LoVo (cell line): ENCODE data around the gene C3orf70.

Experiments used
- DNase-seq: peaks from one replicate; pipeline ENCODE4 v3.0.0-alpha.2; 2016; ENCODE audit warnings: low spot score

The C3orf70 gene, protein sequence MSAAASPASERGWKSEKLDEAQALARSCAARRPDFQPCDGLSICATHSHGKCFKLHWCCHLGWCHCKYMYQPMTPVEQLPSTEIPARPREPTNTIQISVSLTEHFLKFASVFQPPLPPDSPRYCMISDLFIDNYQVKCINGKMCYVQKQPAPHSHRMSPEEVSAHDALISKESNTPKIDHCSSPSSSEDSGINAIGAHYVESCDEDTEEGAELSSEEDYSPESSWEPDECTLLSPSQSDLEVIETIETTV

DNA sequence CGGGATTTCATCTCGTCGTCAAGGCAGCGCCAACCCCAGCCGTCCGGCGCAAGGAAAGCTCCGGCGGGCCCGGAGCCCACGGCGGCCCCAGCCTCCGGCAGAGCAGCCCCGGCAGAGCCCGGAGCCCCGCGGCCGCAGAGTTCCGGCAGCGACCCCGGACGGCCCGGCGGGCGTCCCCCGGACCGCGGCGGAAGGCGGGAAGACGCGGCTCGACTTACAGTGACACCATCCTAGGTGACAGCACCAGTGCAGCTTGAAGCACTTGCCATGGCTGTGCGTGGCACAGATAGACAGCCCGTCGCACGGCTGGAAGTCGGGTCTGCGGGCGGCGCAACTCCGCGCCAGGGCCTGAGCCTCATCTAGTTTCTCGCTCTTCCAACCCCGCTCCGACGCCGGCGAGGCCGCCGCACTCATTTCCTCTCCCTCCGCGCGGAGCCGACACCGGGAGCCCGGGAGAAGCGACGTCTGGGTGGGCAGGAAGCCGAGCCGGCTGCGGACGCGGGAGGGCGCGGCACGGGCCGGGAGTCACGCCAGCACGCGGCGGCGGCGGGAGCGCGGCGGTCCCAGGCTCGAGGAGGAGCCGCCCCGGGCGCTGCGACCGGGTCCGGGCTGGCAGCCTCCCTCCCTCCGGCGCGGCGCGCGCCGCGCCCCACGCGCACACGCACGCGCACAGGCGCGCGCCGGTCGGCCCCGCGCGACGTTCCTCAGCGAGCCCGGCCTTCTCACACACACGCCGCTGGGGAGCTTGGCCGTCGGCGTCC, at the start of gene C3orf70:
TSS of gene C3orf70 (minus strand) at position 651 of the 761 bp plus-strand sequence. CDS start at position 414, 237 bp downstream.
- peak; percentile 44 for DNase-seq

DNA sequence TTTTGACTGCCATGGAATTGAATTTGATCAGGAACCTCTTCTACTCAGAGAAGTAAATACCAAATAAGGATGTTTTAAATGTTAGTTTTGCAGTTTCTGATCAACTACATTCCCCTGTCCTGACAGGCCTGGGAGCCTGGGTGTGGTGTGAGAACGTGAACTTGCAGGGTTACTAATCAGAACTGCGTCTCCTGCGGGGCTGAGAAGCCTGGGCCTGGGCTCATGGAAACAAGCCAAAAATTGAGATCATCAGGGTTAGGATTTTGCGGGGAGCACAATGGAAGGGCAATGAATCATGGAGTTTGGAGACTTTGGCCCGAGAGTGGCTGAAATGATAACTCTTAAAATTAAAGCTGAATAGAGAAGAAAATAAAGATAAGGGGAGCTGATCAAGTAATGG, 47.8 kb upstream of the C3orf70 start:
- no peak for DNase-seq

DNA sequence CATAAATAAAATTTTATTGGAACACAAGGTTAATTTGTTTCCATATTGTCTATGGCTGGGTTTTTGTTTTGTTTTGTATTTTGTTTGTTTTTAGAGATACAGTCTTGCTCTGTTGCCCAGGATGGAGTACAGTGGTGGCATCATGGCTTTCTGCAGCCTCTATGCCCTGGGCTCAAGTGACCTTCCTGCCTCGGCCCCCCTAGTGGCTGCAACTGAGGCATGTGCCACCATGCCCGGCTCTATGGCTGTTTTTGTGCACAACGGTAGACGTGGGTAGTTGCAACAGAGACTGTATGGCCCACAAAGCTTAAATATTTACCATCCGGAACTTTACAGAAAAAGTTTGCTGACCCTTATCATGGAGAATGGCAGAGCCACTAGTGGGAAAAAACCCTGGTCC, 46.8 kb upstream of the C3orf70 start:
- no peak for DNase-seq

DNA sequence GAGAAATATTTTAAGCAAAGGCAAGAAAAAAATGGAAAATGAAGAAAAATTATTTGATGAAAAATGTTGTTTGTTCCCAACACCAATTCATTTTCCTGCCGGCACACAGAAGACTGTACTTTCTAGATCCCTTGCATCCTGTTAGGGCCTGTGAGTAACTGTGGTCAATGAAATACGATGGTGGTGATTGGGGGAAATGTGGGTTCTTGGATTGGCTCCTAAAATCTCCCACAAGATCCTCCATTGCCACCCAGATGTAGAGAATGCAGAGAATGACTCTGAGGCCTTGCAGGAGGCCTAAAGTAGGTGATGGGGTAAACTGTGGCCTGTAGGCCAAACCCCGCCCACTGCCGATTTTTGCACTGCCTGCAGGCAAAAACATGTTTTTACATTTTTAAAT, 46.3 kb upstream of the C3orf70 start:
- no peak for DNase-seq

DNA sequence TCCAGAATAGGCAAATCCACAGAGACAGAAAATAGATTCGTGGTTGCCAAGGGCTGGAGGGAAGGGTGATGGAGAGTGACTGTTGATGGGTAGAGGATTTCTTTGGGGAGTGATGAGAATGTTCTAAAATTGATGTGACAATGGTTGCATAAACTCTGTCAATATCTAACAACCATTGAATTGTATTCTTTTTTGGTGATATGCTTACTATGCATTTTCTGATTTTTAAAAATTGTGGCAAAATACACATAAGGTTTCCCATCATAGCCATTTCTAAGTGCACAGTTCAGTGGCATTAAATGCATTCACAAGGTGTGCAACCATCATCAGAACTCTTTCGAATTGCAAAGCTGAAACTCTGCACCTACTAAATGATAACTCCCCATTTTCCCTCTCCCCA, 44.2 kb upstream of the C3orf70 start:
- DNase-seq: no peak

DNA sequence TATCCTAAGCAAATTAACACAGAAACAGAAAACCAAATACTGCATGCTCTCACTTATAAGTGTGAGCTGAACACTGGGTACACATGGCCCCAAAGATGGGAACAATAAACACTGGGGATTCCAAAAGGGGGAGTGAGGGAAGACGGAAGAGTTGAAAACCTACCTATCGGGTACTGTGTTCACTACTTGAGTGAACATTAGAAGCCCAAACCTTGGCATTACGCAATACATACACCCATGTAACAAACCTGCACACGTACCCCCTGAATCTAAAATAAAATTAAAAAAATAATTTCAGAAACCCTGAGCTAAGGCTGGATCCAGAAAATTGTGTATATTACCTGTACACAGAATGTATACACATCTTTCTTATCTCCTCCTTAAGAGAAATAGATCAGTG, 42.8 kb upstream of the C3orf70 start:
- no peak for DNase-seq

DNA sequence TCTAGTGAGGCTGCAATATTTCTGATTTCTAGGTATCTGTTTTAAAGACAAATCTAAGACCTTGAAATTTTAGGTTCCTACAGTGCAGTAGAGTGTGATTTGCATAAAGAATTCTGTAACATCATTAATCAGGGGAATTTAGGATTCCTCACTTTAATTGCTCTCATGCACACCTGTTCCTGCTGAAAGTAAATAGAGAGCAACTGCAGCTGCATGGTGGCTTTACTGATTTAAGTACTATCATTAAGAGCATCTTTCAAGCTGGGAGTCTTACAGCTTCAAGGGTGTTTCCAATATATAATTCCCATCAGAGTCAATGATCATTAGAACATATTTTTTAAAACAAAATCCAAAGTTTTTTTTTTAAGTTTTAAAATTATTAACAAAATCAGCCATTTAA, 36.0 kb upstream of the C3orf70 start:
- DNase-seq: no peak

DNA sequence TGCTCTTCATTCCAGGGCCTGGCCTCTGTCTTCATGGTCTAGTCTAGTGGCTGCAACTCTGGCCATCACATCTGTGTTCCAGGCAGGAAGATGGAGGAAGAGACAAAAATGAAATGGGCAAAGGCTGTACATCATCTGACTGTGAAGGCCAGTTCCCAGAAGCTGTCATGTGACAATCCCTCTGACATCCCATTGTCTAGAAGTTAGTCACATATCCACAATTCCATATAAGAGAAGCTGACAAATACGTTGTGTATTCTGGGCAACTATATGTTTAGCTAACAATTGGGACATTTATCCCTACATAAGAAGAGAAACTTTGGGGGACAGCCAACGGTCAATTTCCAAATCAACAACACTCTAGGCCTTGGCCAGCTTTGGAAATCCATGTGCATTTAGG, 34.5 kb upstream of the C3orf70 start:
- no peak for DNase-seq

DNA sequence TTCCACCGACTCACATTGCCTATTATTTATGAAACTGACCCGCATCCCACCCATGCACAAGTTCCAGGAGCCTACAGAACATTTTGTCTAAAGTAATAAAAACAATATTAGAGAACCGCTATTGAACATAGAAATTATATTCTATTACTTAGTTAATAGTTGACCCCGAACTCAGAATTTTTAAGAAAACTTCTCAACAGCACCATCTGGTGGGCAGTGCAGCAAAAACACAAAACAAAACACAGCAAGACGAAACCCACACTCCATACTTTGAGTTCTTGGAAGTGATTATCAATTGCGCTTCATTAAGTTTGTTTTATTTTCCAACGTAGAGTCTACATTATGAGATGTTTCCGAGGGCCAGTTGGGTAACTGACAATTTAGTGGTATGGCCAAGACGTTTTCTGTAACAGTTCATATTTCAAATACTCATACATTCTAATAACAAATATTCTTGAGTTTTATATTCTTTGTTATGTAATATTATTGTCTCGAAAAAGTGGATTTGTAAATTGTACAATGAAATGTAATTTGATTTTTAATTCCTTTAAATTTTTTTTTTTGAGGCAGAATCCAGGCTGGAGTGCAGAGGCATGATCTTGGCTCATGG, 24.0 kb upstream of the C3orf70 start:
- peak; percentile 46 for DNase-seq

DNA sequence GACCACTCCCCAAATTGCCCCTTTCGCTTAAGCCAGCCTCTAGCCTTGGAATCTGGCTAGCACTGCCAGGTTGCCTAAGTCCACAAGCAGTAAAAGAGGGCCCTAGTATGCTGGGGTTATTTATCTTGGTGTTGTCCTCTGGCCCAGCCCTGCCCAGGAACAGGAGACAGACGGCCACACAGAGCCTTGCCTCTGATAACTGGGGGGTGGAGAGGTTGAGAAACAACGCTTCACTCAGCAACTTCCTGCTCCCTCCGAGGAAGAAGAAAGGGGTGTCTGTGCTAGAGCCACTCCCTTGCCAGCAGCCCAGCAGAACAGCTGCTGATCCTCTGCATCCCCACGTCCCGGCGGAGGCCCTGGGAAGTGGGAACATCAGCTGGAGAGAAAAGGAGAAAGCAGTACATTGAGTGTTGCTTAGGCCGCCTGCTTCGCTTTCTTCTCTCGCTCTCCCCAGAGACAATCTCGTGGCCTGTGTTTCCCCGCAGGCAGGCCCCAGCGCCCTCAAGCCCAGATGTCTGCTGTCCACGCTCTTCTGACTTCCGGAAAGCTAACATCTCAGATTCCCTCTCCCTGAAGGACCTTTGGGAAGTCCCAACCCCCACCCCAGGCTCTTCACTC, 22.6 kb upstream of the C3orf70 start:
- DNase-seq: peak; percentile 10

DNA sequence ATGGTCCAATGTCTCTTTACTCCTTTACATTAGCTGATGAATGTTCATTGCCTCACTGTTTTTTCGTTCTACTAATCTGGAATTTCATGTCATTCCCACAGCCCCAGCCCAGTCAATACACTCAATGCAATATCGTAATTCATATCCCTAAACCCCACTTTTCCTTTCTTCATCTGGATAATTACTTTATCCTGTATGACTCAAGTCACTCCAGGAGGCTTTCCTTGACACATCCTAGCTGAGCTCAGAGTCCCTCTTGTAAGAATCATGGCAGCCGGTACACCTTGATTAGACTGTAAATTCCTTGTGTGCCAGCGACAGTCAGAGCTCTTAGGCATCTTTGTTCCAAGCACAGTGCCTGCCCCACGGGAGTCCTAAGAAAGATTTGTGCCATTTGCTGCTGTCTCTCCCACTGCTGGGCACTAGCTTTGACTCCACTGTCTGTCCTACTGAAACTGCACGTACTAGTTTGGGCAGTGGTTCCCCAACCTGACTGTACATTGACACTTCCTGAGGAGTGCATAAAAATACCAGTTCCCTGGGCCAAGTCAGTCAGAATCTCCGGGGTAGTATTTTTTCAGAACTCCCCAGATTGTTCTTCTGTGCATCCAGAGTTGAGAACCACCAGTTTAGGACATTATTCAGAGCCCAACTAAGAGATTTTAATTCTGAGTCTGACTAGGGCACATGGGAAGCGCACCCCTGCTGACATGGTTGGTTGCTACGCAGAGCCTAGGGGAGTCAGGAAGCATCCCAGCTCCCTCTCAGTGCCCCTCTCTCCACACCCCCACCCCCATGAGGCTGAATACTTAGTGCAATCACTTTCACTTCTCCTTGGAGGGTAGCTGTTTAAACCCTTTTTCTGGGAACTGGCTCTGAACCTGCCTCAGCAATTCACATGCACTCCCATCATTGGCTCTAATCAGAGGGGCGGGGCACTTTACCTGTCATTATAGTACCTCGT, 19.5 kb upstream of the C3orf70 start:
- no peak for DNase-seq

DNA sequence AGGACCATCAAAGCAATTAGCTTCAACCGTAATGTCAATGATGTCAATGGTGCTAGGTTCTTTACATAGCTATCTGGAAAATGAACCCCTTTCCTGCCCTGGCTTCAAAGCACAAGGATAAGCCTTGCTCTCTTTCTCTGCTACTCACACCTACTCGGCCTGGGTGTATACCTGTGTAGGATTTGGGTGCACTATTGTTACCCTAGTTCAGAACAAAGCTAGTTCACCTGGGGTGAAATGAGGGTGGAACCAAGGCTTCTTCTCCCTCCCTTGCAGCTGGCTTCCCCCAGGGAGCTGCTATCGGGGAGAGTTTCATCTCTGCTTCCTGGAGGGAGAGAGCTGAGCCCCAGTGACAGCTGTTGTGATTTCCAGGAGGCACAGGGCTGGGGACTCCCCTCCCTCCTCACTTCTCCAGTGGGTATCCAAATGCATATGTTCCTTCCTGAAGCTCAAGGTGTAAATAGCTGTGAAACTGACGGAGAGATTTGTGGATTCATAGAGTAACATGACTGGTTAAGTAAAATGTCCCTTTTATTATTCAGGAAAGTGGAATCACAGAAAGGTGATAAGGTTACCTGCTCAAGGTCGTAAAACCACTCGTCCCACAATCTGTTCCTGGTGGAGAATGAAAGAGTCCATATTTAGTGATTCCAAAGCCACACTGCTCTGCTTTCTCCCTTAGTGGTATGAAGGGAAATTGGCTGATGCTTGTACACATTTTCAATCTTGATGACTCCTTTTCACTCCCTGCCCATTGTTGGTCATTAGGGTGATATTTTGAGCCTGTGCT, 11.8 kb upstream of the C3orf70 start:
- DNase-seq: no peak

DNA sequence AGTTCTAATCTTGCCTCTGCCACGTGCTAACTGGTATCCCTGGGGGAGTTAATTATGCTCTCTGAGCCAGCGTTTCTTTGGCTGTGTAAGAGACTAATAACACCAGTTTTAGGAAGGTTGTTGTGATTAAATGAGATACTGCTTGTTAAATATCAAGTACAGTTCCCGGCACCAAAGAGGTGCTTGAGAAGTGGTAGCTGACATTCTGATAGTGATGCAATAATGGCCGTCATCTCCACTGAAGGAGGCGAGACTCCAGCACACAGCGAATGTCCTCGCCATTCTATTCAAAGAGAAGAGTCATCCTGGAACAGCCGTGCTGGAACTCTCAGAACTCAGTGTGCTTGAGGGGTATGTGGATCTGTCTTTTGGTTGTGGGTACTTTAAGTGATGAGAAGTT, 9.8 kb upstream of the C3orf70 start:
- no peak for DNase-seq

DNA sequence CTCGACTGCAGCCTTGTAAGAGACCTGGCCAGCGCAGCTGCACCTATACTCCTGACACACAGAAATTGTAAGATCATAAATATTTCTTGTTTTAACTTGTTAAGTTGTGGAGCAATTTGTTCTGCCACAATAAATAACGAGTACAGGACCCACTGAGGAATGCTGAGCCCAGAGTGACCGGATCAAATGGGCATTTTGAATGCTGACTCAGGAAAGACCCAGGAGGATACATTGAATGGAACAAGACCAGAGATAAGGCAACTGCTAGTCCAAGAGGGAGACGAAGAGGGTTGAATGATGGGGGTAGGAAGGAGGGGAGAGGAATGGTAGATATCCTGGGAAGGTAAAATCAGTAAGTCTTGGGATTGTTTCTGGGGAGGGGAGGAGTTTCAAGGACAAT, 8.9 kb upstream of the C3orf70 start:
- no peak for DNase-seq

DNA sequence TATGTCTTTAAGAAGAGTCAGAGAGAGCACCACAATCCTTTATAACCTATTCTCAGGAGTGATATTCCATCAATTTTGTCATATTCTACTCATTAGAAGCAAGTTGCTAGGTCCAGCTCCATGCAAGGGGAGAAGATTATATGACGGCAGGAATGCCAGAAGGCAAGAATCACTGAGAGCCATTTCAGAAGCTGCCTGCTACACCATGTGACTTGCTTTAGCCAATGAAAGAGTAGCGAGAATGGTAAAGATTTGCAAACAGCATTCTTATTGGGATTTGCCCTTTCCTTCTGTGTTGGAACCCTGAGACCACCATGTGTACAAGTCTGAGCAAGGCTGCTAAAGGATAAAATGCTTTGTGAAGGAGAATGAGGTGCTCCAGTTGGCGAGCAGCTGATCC, 4.5 kb upstream of the C3orf70 start:
- DNase-seq: no peak

DNA sequence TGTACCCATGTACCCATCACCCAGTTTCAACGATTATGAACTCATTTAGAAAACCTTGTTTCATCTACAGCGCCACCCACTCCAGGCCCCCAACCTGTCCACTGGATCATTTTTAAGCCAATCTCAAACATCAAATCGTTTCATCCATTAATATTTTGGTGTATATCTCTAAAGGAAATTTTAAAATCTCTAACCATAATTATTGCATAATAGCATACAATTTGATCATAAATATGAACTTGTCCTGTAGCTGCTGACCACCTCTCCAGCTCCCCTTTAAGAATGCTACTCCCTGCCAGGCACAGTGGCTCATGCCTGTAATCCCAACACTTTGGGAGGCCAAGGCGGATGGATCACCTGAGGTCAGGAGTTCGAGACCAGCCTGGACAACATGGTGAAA, 2.8 kb upstream of the C3orf70 start:
- DNase-seq: no peak

DNA sequence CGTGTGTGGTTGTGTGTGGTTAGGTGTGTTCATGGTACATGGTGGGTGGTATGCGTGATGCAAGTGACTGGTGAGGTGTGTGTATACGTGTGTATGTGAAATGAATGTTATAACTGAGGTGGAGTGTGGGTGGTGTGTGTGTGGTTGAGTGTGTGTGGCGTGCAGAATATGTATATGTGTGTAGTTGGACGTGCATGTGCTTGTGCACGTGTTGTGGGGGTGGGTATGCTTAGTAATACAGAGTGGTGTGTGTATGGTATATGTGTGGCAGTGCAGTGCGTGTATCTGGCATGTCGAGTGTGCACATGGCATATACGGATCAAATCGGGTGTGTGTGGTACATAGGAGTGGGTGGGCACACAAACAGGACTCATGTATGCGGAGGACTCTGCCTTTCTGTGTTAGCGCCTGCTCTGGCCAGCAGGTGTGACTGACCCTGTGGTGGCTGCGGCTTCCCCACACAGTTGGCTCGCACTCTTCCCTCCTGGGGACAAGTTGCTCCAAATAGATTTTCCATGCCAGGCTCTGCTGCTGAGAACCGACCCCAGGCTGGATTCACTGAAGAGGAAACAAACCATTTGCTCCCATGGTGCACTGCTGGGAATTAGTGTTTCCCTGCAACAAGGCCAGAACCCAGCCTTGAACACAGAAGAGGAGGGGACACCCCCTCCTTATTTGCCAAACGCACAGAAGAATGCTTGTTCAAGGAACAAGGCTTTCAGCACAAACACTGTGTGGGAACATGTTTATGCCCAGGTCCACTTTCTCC, 1.2 kb upstream of the C3orf70 start:
- no peak for DNase-seq

DNA sequence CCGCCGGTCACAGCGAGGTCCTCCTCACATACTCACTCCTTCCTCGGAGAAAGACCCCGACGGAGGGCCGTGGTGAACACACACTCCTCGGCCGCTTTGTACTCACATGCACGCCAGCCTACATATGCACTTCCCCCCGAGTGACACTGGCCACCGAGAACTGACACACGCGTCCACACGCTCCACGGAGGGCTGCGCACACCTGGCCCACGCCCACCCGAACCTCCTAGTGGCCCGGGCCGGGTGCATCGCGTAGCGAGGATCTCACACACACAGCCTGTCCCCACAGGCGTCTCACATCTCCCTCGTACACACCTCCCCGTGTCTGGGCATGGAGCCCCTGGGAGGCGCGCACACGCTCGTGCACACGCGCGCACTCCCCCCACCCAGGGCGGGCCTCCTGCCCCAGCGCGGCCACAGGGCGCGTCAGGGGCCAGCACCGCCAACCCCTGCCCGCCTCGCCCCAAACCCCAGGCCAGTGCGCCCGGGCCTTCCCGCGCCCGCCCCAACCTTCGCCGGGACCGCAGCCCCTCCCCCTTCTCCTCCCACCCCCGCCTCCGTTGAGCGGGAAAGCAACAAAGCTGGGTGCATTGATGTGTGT, 411 bp upstream of the C3orf70 start:
- no peak for DNase-seq

DNA sequence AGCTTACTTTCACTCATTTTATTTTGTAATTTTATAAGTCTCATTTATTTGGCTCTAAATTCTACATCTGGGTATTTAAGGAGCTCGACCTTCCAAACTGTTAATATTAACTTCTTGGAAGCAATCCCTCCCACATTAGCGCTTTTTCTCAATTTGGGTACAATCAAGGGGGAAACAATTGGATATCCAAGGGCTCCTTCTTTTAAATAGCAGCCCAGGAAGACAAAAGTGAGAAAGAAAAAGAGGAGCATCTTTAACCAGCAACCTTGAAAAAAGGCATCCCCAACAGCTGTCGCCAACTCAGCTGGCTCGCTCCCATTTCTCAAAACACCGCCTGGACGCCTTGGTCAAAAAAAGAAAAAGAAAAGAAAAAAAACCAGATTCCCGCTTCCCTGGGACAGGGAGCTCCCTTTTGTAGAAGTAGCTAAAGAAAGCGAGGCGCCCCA, 873 bp downstream of the C3orf70 start:
- DNase-seq: no peak
